Epidermal melanocyte (primary cell): ENCODE results near the gene FYB2.

Source experiments
- DNase-seq: peaks from one replicate; pipeline ENCODE4 v3.0.0; 2011; ENCODE audit warnings: low spot score; ENCODE audit not compliant: insufficient read length

FYB2 gene

DNA sequence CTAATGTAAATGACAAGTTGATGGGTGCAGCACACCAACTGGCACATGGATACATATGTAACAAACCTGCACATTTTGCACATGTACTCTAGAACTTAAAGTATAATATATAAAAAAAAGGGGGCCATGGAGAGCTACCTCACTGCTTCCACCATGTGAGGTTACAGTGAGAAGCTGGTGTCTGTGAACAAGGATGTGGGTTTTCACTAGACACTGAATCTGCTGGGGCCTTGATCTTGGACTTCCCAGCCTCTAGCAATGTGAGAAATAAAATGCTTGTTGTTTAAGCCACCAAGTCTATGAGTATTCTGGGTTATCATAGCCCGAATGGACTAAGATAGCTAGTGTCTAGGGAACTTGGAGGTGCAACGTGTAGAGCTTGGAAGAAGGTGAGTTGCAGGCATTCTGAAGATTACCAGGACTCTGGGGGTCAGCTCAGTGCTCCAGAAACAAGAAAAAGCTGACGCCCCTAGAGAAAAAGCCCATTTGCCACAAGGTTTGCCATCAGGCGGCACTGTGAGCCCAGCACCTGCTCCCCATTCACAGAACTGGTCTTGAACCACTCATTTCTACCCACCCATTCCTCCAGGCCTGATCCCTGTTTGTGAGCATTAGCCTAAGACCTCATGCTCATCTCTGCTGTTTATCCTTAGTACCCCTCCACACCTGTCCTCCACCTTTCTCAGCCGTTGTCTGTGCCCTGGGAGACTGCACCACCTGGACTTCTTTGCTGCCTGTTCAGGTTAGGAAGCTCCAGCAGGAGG is 15.1 kb upstream of the FYB2 start:
- DNase-seq, result no peak

DNA sequence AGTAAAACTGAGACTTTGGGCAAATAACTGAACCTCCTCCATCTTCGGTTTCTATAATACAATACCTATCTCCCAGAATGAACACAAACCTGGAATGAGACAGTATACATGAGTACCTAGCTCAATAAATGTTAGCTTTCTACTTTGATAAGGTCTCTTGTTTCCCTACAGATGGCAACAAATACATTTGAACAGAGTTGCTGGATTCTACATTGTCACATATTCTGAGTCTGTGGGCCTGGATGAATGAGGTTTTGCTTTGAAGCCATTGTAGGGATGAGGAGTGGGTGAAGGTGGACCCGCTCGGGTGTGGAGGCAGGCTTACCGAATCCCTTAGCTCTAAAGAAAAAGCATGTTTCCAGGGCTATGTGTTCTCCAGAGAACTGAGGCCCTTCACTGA is 13.9 kb upstream of the FYB2 start:
- DNase-seq, result no peak

DNA sequence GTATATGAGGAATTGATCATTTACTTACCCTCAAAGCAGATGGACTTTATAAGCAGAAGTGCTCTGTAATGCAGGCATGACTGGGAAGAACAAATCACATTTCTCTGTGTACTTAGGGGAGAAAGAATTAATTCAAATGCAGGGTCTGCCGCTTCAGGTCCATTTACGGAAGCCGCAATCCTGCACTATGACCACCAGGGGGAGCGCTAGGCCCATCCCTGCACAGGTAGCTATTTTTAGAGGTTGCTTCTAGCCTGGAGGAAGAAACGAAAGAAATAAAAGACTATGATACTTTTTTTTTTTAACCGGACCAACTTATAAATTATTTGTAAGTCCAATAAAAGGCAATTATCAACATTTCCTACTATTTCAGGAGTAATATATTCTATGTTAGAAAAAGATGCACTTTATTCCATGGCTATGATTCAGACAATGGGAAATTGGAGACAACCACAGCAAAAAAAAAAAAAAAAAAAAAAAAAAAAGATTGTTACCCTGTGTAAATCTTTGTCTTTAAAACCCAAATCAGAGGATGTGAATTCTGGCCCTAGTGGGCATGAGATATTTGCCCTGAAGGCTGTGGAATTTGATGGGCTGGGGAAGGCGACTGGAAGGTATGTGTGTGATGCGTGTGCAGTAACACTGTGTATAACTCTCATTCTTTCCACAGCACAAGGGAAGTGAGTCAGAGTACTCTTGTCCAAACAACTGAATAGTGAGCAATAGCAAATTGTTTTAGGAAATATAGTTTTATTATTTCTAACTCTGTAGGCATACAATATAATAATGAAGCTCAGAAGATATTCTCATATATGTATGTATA is 12.9 kb upstream of the FYB2 start:
- DNase-seq, result peak; percentile 34

DNA sequence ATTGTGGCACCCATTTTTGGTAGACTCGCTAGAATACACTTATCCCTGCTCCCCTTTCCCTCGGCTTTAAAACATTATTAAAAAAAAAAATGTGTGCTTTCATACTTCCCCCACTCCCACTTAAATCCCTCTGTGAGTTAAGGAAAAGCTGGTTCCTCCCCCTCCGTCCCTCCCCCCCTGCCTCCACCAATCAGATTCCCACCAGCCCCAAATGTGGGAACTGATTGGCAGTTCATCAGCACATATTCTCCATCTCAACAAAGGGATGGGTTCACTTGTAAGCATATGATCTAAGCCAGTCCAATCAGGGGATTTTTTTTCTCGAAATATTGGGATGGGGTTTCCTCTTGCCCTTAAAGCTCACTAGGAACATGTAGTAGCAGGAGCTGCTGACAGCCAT is 10.8 kb upstream of the FYB2 start:
- DNase-seq, result no peak

DNA sequence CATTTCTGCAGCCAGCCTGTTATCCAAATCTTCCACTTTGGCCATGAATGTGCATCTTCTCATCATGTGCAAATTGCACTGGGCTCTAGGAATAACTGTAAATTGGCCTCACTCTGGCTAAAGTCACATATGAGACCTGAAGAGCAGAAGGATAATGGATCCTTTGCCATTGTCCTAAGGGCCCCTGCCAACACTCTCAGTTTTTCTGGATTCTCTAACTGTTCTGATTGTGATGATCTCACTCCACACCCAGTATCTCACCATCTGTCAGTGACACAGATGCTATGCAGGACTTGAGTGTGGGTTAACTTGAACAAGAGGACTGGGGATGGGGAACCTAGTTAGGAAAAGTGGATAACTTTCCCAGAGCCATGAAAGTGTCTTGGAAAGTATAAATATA is 8.5 kb upstream of the FYB2 start:
- no peak for DNase-seq

DNA sequence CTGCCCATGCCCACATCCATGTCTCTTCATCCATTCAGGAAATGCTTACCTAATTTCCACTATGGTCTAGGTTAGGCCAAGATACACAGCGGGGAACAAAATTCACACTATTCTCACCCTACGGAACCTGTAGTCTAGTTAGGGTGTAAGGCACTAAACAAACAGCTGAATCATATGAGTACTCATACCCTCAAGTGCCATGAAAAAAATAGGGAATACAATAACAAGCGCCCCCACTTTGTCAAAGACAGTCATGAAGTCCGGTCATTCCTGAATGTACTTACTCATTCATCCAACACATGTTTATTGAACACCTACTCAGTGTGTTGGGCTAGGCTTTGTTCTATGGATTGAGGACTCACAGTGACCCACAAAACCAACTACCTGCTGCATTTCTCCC is 6.2 kb upstream of the FYB2 start:
- no peak for DNase-seq

DNA sequence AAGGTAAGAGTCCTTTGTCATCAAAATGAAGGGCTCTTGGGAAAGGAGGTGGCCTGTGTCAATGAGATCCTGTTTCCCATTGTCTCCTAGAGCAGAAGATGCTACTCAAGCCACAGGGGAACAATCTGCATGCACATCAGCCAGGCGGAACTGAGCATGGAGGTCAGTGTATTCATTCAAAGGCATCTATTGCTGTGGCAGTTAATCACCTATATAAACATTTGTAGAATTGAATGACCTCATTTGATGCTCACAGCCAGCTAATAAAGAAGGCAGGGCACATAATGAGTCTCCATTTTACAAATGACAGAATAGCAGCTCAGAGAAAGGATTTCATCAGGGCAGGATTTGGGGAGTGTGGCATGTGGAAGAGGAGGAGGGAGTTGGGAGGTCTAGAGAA is 5.7 kb upstream of the FYB2 start:
- no peak for DNase-seq

DNA sequence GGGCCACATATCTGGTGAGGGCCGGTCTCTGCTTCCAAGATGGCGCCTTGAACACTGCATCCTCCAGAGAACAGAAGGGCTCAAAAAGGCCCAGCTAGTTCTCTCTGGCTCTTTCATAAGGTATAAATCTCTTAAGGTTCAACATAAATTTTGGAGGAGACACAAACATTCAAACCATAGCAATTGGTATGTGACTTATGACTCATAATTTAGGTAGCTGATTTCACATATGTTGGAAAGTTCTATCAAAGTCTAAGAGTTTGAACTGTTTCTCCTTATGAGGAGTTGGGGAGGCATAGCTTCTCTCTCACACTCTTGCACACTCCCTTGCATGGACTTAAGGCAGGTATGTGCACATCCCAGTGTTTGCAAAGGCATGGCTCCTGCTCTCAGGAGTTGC is 5.1 kb upstream of the FYB2 start:
- no peak for DNase-seq

DNA sequence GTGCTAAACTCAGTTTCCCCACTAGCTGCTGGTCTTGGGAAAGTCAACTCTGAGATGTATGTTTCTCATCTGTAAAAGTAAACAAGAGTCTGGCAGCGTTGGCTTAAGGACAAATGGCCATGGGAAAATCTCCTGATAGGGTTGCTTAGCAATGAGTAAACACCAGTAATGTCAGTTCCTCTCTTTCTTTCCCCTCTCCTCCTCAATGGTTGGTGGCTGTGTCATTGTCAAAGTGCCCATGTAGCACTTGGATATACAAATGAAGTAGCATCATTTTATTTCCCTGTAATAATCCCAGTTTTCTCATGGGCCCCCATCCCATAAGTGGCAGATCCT is 2.2 kb upstream of the FYB2 start:
- no peak for DNase-seq

DNA sequence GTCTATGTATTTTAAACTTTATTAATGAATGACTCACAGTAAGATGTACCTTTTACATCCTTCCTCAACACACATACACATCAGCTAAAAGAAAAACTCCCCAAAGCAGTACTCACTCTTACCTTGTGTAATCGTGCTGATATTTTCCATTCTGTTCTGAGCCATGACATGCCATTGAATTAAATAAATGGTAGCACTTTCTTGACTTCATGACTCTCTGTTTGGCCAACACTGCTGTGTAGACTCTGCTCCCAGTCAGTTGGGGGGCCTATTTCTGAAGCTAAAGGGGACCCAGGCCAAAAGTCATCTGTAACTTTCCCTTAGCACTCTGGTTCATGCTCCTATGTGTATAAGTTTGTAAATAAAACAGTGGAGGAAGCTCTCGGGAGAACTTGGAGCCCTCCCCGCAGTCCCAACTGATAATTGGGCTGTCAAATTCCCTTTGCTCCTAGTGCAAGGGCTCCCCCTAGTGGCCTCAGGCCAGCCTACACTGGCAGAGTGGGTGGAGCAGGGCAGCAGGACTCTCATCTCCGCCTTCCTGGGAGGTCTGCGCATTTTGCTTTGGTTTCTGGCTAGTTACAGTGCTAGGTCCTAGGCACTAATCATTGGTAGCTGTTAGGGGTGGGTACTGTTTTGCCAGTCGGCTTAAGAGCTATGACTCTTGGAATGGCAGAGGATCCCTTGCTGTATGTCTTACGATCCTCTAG is 1.7 kb upstream of the FYB2 start:
- peak; percentile 70 for DNase-seq

DNA sequence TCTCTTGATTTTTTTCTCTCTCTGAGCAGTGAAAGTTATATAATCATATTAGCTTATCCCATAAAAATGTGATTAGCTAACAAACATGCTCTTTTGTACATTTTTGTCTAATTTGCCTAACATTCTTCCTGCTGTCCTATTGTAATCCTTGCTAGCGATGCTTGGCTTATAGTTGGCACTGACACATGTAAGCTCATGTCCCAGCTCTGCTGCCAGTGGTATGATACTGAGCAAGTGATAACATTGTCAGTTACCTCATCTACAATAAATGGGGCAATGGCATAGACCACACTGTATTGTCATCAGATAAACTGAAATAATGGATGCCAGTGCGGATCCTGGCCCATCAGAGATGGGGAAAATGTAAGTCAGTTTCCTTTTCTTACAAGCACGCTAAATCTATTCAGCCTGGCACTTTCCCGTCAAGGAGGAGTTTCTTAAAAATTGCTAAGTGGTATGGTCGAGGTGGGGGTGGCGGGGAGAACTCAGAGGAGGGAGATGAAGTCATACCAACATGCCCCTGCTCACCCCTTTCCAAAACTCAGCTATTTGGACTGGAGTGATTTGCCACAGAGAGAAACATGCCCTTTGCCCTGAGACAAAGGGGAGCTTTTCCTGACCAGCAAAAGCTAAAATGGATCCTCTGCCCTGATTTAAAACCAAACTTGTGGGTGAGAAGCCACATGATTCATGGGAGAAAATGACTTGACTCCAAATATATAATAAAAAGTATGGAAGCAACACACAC is 1.3 kb downstream of the FYB2 start:
- no peak for DNase-seq

DNA sequence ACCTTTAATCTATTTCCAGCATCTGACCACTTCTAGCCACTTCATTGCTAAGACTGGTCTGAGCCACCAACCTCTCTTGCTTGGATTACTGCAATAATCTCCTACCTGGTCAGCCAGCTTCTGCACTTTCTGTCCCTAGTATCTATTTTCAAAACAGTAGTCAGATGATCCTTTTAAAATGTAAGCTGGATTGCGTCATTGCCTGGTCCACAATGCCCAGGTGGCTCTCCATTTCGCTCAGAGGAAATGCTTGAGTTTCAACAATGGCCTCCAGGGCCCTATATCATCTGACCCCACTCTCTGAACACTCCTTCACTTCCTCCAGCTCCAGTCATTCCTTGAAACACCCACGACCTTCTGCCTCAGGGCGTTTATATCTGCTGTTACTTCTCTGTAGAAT is 2.3 kb downstream of the FYB2 start:
- DNase-seq, result no peak

DNA sequence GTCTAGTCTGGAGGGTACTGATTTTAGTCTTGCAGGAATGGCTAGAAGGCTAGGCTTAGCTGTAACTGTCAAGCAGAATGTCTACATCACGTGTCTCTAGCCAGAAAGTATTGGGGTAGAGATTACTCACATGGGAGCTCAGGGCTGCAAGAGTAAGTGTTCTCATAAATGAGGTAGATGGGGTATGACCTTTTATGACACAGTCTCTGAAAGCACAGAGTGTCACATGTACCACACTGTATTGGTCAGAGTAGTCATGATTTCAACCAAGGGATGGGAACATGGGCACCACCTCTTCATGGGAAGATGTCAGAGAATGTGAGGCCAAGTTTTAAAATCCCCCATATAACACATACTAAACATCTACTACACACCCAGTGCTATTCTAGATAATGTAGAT is 2.9 kb downstream of the FYB2 start:
- no peak for DNase-seq

DNA sequence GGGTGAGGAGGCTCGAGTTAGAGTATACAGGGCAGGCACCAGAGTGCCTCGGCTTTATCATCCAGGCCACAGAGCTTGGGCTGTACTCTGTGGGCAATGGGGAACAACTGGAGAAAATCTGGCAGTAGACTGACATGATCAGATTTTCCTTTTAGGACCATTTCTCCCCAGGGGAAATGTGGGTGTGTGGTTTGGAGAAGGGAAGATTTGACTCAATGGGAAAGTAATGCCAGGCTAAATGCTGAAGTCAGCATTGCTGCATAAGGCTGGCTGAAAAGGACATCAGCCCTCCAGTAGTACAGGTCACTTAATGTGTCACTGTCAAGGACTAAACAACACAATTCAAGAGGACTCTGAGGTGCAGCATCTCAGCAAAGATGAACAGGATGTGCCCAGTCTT is 5.0 kb downstream of the FYB2 start:
- DNase-seq, result no peak

DNA sequence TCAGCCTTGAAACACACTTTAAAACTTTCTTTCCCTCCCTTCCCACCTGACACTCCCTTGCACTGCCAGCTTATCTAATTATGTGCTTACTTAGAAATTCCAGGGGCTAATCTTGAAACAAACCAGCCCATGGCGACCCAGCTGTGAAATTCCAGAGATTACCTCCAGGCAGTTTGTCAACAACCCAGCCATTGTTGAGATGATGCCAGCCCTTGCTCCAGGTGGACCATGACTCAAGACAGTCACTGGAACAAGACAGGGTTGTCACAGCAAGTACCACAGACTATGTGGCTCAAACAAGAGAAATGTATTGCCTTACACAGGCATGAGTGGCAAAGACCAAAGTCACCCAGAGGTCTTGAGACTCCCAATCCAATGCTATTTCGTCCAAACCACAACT is 7.9 kb downstream of the FYB2 start:
- no peak for DNase-seq

DNA sequence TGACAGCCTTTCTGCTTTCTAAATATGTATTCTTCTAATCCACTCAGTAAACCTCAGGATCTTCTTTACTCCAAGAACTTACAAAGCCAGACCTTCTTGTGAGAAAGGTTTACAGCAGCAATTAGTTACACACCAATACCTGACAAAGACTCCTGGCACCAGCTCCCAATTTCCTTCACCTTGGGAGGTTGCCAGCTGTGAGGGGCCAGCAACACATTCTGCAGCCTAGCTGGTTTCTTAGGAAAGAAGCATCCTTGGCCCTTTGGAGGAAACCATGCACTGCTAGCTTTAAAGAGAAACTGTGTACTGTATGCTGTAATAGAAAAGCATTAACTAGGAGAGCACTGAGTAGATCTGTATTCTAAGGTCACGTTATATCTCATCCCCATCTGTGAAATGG is 10.8 kb downstream of the FYB2 start:
- DNase-seq, result no peak

DNA sequence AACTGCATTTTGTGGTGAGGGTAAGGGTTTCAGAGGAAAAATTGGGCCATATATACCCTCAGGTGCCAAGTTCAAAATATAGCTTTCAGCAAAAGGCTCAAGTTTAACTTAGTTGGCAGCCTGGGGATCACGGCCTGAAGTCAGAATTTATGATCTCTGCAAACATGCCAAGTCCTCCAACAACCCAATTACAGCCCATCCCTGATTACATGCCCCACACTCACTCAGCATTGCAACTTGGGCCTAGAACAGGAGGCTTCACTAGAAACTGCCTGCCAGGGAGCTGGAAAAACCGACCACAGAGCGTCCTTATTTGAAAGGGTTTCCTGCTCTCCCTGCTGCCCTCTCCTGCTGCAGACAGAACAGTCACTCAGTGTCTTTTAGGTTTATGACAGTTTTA is 12.4 kb downstream of the FYB2 start:
- no peak for DNase-seq

DNA sequence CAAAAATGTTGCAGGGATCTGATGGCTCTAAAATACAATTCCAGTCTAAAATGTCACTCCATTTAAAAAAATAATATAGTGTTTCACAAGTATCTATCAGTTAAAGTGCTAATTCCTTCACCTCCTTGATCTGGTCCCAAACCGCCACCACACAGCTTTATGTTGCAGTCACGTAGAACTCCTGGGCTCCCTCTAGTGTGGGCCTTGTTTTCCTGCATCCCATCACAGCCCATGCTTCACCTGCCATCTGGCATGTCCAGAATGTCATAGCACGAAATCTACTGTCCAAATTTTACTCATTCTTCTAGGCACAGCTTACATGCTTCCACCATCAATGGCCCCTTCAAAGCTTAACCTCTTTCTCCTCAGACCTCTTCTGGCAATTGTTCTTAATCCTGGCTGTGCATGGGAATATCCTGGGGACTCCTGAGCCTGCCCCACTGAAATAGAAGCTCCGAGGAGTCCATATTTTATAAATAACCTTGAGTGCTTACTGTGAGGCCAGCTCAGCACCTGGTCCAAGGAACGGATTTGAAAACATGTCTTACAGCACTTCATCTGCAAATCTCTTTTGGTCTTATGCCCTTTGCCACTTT is 15.5 kb downstream of the FYB2 start:
- DNase-seq, result no peak

DNA sequence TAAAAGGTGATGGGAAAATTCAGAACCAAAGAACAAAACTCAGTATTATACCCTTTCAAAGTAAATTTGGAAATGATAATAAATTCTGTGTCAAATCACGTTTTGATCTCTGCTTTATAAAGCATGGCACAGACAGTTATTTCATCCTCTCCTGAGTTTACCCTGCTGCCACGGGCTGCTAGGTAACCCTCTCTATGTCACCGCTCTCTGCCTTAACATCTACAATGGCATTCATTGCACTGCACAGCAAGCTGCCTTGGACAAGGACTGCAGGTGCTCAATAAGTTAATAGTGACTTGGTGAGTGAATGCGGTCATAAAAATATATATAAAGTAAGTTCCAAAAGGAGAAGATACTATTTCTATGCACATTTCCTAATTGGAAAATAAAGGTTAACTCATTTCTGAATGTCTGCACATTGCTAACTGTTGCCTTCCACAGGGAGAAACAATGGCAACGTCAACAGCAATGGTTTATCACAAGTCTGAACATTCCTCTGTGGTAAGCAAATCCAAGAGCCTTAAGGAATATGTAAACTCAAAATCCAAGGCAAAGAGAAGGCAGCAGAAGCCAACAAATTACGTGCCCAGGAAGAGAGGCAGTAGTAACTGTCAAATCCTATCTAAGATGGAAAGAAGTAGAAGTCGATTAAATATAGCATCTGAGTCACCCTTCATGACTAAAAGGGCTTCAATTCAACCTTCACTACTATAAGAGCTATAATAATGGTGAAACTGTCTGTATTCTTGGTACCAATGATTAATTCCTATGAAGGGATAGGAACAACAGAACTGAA is 19.4 kb downstream of the FYB2 start:
- no peak for DNase-seq

DNA sequence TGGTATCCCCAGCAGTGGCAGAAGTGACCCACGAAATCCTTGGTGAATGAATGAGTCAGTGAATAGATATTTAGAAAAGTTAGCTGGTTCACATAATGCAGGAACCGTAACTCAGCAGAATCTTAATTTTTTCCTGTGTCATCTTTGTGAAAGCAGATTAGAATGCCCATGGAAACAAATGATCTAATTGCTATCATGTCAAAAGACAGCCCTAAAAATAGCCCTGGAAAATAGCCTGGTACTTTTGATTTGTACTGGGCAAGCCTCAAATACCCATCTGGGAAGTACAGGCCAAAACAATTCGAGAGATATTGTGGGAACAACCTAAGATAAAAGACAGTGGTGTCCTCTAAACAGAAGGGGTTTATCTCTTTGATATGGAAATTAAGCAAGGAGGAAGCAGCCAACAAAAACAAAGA is 21.1 kb downstream of the FYB2 start:
- no peak for DNase-seq
